ENCODE measurements around the gene MMP25. TPM values are rescaled to one million over a fixed set of nuclear protein-coding genes. Genes with fewer than 3 reads are reported as not detected.
A peak's percentile ranks its signal among the peaks of the same experiment; 100 is the strongest.

MMP25 gene
- total and polyA plus RNA-seq, 9 of the 15 experiments (the other 6 are each of a cell fraction or from before 2014, with no cell fraction given), result 0.03 to 0.04 TPM; not detected in 7

- TF ChIP-seq TSC22D4 (tag; IDR thresholded peaks at IDR 0.05) (no peak), NCOR1 (IDR thresholded peaks at IDR 0.05) (0 out of 2 replicates have a peak, but pooled peaks have one; percentile 27), ZBTB11 (CRISPR knock-in tag; IDR thresholded peaks at IDR 0.05) (0 out of 6 replicates have a peak, but pooled peaks of 1 of the 3 experiments have one; percentile 29), SP1 (CRISPR knock-in tag; IDR thresholded peaks at IDR 0.05) (peak; percentile 69; the same call in 1 of the 2 replicates), SRSF3 (IDR thresholded peaks at IDR 0.05; ENCODE audit: insufficient read depth, low read length) (no peak), MLX (CRISPR knock-in tag; conservative IDR thresholded peaks at IDR 0.05) (no peak), CTBP1 (IDR thresholded peaks at IDR 0.05; ENCODE audit: borderline replicate concordance) (peak; percentile 69; the same call in 1 of the 2 replicates), GTF2E2 (tag; IDR thresholded peaks at IDR 0.05) (no peak), JUND (IDR thresholded peaks at IDR 0.05; ENCODE audit: borderline replicate concordance, low read depth, low read length) (peak; percentile 43; the same call in 1 of the 2 replicates), JUND (tag; IDR thresholded peaks at IDR 0.05; ENCODE audit: borderline replicate concordance, low read depth, low read length) (no peak), SAP30 (IDR thresholded peaks at IDR 0.05; ENCODE audit: borderline replicate concordance, insufficient read depth, low read depth, low read length, poor library complexity, severe bottlenecking) (no peak), ZNF561 (CRISPR knock-in tag; conservative IDR thresholded peaks at IDR 0.05) (no peak), POLR2AphosphoS2 (IDR thresholded peaks at IDR 0.05; ENCODE audit: low read length) (no peak)
Measured at GRCh38 chr16:3021449-3022207, 24.7 kb upstream of the MMP25 start (continued).

All from K562 (cell line).